ENCODE data around the gene SLC30A2. TPM values are rescaled to one million over a fixed set of nuclear protein-coding genes. Genes with fewer than 3 reads are reported as not detected.

Gene SLC30A2
- total and polyA plus RNA-seq, 2 of the 13 experiments (the other 11 are each of a cell fraction or from before 2014, with no cell fraction given), result not detected

DNA sequence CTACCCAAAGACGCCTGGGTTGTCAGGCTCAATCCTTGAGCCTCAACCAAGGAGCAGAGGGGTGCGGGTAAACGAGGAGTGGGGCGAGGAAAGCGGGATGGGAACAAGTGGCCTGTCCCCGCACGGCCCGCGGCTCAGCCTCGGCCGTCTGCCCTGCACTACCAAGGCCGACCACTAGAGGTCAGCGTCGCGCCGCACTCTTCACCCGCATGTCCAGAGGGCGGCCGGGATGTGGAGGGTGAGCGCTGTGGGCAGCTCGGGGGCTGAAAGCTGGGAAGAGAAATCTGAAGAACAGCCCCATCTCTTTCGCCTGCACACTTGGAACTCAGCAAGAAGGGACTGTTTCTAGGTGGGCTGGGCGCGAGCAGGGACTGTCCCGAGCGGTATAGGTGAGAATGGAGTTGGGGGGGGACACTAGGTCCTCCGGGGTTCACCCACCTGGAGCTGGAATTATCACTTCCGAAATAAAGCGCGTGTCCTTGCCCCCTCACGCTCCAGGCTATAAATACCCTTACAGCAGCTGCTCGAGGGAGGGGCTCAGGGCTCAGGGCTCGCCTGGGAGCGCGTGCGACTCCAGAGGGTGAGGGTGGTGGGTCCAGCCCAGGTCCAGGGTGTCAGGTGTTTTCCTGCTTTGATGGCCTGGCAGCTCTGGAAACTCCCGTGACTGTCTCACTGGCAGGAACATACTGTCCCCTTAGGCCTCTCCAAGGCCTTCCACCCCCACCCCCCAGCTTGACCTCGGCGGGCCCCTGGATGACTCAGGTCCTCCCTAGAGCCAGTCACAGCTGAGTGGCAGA is 9.8 kb downstream of the SLC30A2 start (continued):
- TF ChIP-seq YEATS2 (CRISPR knock-in tag; IDR thresholded peaks at IDR 0.05; ENCODE audit: borderline replicate concordance) (no peak), RBFOX2 (IDR thresholded peaks at IDR 0.05; ENCODE audit: low read depth, low read length) (no peak; the same call in 1 of the 2 replicates), FOSL2 (CRISPR knock-in tag; IDR thresholded peaks at IDR 0.05) (peak; percentile 77), NKX3-1 (CRISPR knock-in tag; IDR thresholded peaks at IDR 0.05) (no peak), ZNF782 (CRISPR knock-in tag; IDR thresholded peaks at IDR 0.05; ENCODE audit: borderline replicate concordance) (0 out of 2 replicates have a peak, but pooled peaks have one; percentile 11), PHF21A (CRISPR knock-in tag; IDR thresholded peaks at IDR 0.05) (no peak), MAFK (conservative IDR thresholded peaks at IDR 0.05 in 1 of 2, IDR thresholded peaks at IDR 0.05 in 1 of 2; ENCODE audit: low read length in 2 of 2) (no peak), ZBTB42 (CRISPR knock-in tag; IDR thresholded peaks at IDR 0.05) (no peak), SMAD1 (CRISPR knock-in tag; IDR thresholded peaks at IDR 0.05; ENCODE audit: borderline replicate concordance, low read depth) (no peak), TOPORS (CRISPR knock-in tag; IDR thresholded peaks at IDR 0.05) (no peak), NFKB2 (CRISPR knock-in tag; IDR thresholded peaks at IDR 0.05; ENCODE audit: borderline replicate concordance) (no peak), NCOR1 (IDR thresholded peaks at IDR 0.05; ENCODE audit: borderline replicate concordance, low read length) (no peak), ZBTB21 (CRISPR knock-in tag; IDR thresholded peaks at IDR 0.05) (no peak), SKI (IDR thresholded peaks at IDR 0.05; ENCODE audit: partially characterized antibody) (peak; percentile 33), NFE2L2 (IDR thresholded peaks at IDR 0.05; ENCODE audit: low read length) (no peak), ZBTB1 (CRISPR knock-in tag; IDR thresholded peaks at IDR 0.05; ENCODE audit: borderline replicate concordance) (no peak)
- TF ChIP-seq, protein P1, sequence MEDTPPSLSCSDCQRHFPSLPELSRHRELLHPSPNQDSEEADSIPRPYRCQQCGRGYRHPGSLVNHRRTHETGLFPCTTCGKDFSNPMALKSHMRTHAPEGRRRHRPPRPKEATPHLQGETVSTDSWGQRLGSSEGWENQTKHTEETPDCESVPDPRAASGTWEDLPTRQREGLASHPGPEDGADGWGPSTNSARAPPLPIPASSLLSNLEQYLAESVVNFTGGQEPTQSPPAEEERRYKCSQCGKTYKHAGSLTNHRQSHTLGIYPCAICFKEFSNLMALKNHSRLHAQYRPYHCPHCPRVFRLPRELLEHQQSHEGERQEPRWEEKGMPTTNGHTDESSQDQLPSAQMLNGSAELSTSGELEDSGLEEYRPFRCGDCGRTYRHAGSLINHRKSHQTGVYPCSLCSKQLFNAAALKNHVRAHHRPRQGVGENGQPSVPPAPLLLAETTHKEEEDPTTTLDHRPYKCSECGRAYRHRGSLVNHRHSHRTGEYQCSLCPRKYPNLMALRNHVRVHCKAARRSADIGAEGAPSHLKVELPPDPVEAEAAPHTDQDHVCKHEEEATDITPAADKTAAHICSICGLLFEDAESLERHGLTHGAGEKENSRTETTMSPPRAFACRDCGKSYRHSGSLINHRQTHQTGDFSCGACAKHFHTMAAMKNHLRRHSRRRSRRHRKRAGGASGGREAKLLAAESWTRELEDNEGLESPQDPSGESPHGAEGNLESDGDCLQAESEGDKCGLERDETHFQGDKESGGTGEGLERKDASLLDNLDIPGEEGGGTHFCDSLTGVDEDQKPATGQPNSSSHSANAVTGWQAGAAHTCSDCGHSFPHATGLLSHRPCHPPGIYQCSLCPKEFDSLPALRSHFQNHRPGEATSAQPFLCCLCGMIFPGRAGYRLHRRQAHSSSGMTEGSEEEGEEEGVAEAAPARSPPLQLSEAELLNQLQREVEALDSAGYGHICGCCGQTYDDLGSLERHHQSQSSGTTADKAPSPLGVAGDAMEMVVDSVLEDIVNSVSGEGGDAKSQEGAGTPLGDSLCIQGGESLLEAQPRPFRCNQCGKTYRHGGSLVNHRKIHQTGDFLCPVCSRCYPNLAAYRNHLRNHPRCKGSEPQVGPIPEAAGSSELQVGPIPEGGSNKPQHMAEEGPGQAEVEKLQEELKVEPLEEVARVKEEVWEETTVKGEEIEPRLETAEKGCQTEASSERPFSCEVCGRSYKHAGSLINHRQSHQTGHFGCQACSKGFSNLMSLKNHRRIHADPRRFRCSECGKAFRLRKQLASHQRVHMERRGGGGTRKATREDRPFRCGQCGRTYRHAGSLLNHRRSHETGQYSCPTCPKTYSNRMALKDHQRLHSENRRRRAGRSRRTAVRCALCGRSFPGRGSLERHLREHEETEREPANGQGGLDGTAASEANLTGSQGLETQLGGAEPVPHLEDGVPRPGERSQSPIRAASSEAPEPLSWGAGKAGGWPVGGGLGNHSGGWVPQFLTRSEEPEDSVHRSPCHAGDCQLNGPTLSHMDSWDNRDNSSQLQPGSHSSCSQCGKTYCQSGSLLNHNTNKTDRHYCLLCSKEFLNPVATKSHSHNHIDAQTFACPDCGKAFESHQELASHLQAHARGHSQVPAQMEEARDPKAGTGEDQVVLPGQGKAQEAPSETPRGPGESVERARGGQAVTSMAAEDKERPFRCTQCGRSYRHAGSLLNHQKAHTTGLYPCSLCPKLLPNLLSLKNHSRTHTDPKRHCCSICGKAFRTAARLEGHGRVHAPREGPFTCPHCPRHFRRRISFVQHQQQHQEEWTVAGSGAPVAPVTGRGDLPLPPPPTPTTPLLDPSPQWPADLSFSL (CRISPR knock-in tag; IDR thresholded peaks at IDR 0.05), result no peak
- TF ChIP-seq, protein P2, sequence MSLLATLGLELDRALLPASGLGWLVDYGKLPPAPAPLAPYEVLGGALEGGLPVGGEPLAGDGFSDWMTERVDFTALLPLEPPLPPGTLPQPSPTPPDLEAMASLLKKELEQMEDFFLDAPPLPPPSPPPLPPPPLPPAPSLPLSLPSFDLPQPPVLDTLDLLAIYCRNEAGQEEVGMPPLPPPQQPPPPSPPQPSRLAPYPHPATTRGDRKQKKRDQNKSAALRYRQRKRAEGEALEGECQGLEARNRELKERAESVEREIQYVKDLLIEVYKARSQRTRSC (CRISPR knock-in tag; IDR thresholded peaks at IDR 0.05; ENCODE audit: low read depth), result no peak
- TF ChIP-seq, protein P3, sequence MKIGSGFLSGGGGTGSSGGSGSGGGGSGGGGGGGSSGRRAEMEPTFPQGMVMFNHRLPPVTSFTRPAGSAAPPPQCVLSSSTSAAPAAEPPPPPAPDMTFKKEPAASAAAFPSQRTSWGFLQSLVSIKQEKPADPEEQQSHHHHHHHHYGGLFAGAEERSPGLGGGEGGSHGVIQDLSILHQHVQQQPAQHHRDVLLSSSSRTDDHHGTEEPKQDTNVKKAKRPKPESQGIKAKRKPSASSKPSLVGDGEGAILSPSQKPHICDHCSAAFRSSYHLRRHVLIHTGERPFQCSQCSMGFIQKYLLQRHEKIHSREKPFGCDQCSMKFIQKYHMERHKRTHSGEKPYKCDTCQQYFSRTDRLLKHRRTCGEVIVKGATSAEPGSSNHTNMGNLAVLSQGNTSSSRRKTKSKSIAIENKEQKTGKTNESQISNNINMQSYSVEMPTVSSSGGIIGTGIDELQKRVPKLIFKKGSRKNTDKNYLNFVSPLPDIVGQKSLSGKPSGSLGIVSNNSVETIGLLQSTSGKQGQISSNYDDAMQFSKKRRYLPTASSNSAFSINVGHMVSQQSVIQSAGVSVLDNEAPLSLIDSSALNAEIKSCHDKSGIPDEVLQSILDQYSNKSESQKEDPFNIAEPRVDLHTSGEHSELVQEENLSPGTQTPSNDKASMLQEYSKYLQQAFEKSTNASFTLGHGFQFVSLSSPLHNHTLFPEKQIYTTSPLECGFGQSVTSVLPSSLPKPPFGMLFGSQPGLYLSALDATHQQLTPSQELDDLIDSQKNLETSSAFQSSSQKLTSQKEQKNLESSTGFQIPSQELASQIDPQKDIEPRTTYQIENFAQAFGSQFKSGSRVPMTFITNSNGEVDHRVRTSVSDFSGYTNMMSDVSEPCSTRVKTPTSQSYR (CRISPR knock-in tag; IDR thresholded peaks at IDR 0.05; ENCODE audit: borderline replicate concordance), result peak; percentile 51; the same call in 1 of the 2 replicates
- TF ChIP-seq, protein P4, sequence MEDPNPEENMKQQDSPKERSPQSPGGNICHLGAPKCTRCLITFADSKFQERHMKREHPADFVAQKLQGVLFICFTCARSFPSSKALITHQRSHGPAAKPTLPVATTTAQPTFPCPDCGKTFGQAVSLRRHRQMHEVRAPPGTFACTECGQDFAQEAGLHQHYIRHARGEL (CRISPR knock-in tag; IDR thresholded peaks at IDR 0.05), result no peak
